Ishikawa (cell line): ENCODE measurements around the gene TRMT61B.

Source experiments
- CEBPB ChIP-seq: IDR thresholded peaks from 2 replicates; pipeline ENCODE4 v1.6.1; 2012
- CREB1 ChIP-seq: IDR thresholded peaks from 2 replicates; pipeline ENCODE4 v1.6.1; 2012; ENCODE audit warnings: low read depth
- EGR1 ChIP-seq: IDR thresholded peaks from 2 replicates; pipeline ENCODE4 v1.6.1; 2012
- EP300 ChIP-seq: IDR thresholded peaks from 2 replicates; pipeline ENCODE4 v1.6.1; 2012; ENCODE audit warnings: borderline replicate concordance
- FOXM1 ChIP-seq: IDR thresholded peaks from 2 replicates; pipeline ENCODE4 v1.6.1; 2012; ENCODE audit warnings: low read depth, borderline replicate concordance
- NFIC ChIP-seq: IDR thresholded peaks from 2 replicates; pipeline ENCODE4 v1.6.1; 2012
- RAD21 ChIP-seq: IDR thresholded peaks from 2 replicates; pipeline ENCODE4 v1.6.1; 2012; ENCODE audit warnings: low read depth
- TAF1 ChIP-seq: IDR thresholded peaks from 2 replicates; pipeline ENCODE4 v1.6.1; 2012; ENCODE audit warnings: low read depth, mild to moderate bottlenecking
- TCF12 ChIP-seq: IDR thresholded peaks from 2 replicates; pipeline ENCODE4 v1.6.1; 2012; ENCODE audit warnings: low read depth
- TEAD4 ChIP-seq: IDR thresholded peaks from 2 replicates; pipeline ENCODE4 v1.6.1; 2012
- YY1 ChIP-seq: IDR thresholded peaks from 2 replicates; pipeline ENCODE4 v1.6.1; 2012; ENCODE audit warnings: low read depth
- ZBTB7A ChIP-seq: IDR thresholded peaks from 2 replicates; pipeline ENCODE4 v1.6.1; 2012; ENCODE audit warnings: low read depth
- TF ChIP-seq, protein P1 (sequence below): IDR thresholded peaks from 2 replicates; pipeline ENCODE4 v1.6.1; 2012
- TF ChIP-seq, protein P2 (sequence below): IDR thresholded peaks from 2 replicates; pipeline ENCODE4 v1.6.1; 2012; ENCODE audit warnings: low read depth, mild to moderate bottlenecking

DNA sequence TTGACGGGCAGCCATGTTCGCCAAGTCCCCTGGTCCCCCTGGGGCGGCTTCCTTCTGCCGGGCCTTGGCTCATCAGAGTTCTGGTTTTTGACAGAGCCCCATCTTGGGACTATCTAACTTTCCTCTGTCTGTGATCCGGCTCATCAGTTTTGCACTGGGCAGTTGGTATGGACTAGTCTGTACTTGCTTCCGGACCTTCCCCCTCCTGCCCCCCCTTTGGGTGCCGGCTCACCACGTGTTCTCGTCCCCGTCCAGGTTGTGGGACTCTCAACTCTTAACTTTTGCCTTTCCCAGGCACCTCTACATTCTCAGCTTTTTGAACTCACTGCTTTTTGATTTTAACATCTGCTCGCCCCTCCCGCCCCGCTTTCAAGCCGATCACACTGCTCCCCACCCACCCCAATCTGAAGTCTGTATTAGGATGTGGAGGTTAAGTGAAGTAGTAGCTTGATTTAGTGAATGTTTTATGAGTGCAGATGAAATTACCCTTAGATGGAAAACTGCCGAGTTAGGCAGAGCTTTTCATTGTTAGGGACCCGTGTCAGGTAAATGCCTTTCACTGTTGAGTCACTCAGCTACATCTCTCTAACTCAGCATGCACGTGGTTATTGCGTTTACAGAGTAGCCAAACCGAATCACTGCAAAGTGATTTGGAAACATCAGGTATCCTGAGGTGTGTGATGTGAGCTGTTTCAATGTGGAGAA, 25.2 kb upstream of the TRMT61B start:
- TF ChIP-seq ZBTB7A (no peak), RAD21 (no peak), TAF1 (no peak), EGR1 (no peak), TEAD4 (no peak), YY1 (no peak), EP300 (no peak), CEBPB (no peak), CREB1 (no peak), FOXM1 (no peak), TCF12 (no peak), NFIC (no peak)
- TF ChIP-seq, protein P1, sequence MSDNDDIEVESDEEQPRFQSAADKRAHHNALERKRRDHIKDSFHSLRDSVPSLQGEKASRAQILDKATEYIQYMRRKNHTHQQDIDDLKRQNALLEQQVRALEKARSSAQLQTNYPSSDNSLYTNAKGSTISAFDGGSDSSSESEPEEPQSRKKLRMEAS = peak; percentile 83
- TF ChIP-seq, protein P2, sequence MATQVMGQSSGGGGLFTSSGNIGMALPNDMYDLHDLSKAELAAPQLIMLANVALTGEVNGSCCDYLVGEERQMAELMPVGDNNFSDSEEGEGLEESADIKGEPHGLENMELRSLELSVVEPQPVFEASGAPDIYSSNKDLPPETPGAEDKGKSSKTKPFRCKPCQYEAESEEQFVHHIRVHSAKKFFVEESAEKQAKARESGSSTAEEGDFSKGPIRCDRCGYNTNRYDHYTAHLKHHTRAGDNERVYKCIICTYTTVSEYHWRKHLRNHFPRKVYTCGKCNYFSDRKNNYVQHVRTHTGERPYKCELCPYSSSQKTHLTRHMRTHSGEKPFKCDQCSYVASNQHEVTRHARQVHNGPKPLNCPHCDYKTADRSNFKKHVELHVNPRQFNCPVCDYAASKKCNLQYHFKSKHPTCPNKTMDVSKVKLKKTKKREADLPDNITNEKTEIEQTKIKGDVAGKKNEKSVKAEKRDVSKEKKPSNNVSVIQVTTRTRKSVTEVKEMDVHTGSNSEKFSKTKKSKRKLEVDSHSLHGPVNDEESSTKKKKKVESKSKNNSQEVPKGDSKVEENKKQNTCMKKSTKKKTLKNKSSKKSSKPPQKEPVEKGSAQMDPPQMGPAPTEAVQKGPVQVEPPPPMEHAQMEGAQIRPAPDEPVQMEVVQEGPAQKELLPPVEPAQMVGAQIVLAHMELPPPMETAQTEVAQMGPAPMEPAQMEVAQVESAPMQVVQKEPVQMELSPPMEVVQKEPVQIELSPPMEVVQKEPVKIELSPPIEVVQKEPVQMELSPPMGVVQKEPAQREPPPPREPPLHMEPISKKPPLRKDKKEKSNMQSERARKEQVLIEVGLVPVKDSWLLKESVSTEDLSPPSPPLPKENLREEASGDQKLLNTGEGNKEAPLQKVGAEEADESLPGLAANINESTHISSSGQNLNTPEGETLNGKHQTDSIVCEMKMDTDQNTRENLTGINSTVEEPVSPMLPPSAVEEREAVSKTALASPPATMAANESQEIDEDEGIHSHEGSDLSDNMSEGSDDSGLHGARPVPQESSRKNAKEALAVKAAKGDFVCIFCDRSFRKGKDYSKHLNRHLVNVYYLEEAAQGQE = no peak
